H1 (cell line): ENCODE data around the gene FRMD3. TPM values are rescaled to one million over a fixed set of nuclear protein-coding genes. Genes with fewer than 3 reads are reported as not detected.

Experiments
- CTCF ChIA-PET: fragments of 300-600 bp; sonication (Branson Sonifier 250); formaldehyde crosslinking; loops from one replicate; lab custom pipeline; 2021; ENCODE audit not compliant: partially characterized antibody; lab: Charles Lee
- POLR2A ChIA-PET: fragments of 300-600 bp; sonication (Branson Sonifier 250); formaldehyde crosslinking; loops from one replicate; lab custom pipeline; 2021; ENCODE audit warnings: inconsistent platforms; ENCODE audit not compliant: partially characterized antibody; lab: Charles Lee
- DNase-seq, 2 experiments: peaks; one replicate each; pipeline versions ENCODE4 v3.0.0 to v3.0.0-alpha.2; 2010 to 2022; ENCODE audit warnings: low spot score in 2 of 2, low read depth in 1 of 2, mixed read lengths in 1 of 2
- FAIRE-seq: peaks from 2 replicates; lab custom pipeline; 2011; peaks lifted over from hg19 to GRCh38; lab: Jason Lieb, UNC
- H2AFZ ChIP-seq: 2 replicates; pipeline ENCODE4 v1.8.1; 2012; ENCODE audit warnings: low read length, inconsistent platforms
- H2AK5ac ChIP-seq: 2 replicates; pipeline ENCODE4 v1.6.1; 2013; ENCODE audit warnings: low read depth, low read length
- H2BK120ac ChIP-seq: replicated peaks from 2 replicates; pipeline ENCODE3; 2013; ENCODE audit warnings: low read depth, low read length, inconsistent platforms
- H2BK12ac ChIP-seq: 2 replicates; pipeline ENCODE4 v1.6.1; 2013; ENCODE audit warnings: low read depth, low read length
- H2BK15ac ChIP-seq: 2 replicates; pipeline ENCODE4 v1.6.1; 2013; ENCODE audit warnings: low read length
- H2BK20ac ChIP-seq: 2 replicates; pipeline ENCODE4 v1.6.1; 2013; ENCODE audit warnings: low read length
- H2BK5ac ChIP-seq: 2 replicates; pipeline ENCODE4 v1.6.1; 2013; ENCODE audit warnings: low read depth, low read length
- H3K14ac ChIP-seq: 2 replicates; pipeline ENCODE4 v1.6.1; 2013; ENCODE audit warnings: inconsistent platforms; ENCODE audit not compliant: insufficient read length
- H3K18ac ChIP-seq: 2 replicates; pipeline ENCODE4 v1.6.1; 2013; ENCODE audit warnings: low read length; ENCODE audit errors: extremely low read depth
- H3K23ac ChIP-seq: 2 replicates; pipeline ENCODE4 v1.6.1; 2013; ENCODE audit warnings: inconsistent platforms; ENCODE audit not compliant: insufficient read length
- H3K23me2 ChIP-seq: 2 replicates; pipeline ENCODE4 v1.6.1; 2013; ENCODE audit warnings: low read depth, low read length
- H3K27ac ChIP-seq: 2 replicates; pipeline ENCODE4 v1.6.1; 2011; ENCODE audit warnings: low read depth, low read length, inconsistent platforms
- H3K27me3 ChIP-seq, 4 experiments: replicated peaks in 1 of 4; 1 replicate in 1 of 4; 2 replicates in 3 of 4; pipeline versions ENCODE4 v1.6.1 to v1.8.1; 2011 to 2013; ENCODE audit warnings: low read length in 3 of 4, mild to moderate bottlenecking in 3 of 4, inconsistent platforms in 2 of 4, mixed read lengths in 2 of 4, moderate library complexity in 1 of 4; ENCODE audit not compliant: control insufficient read depth in 3 of 4, insufficient read depth in 3 of 4; ENCODE audit errors: extremely low read depth in 1 of 4
- H3K36me3 ChIP-seq, 4 experiments: 2 replicates each; pipeline versions ENCODE4 v1.6.1 to v1.8.1; 2011 to 2013; ENCODE audit warnings: mild to moderate bottlenecking in 4 of 4, low read length in 3 of 4, moderate library complexity in 2 of 4, control low read depth in 1 of 4, inconsistent platforms in 1 of 4; ENCODE audit not compliant: insufficient read depth in 4 of 4, control insufficient read depth in 2 of 4
- H3K4ac ChIP-seq: replicated peaks from 2 replicates; pipeline ENCODE3; 2013; ENCODE audit warnings: low read length, low read depth, mixed read lengths, inconsistent platforms; ENCODE audit not compliant: insufficient read length
- H3K4me1 ChIP-seq, 4 experiments: replicated peaks in 1 of 4; 1 replicate in 1 of 4; 2 replicates in 3 of 4; pipeline versions ENCODE4 v1.6.1 to v1.8.1; 2011 to 2013; ENCODE audit warnings: low read length in 3 of 4, inconsistent platforms in 2 of 4, mixed read lengths in 1 of 4; ENCODE audit not compliant: insufficient read depth in 4 of 4, control insufficient read depth in 3 of 4
- H3K4me2 ChIP-seq, 2 experiments: 2 replicates each; pipeline versions ENCODE4 v1.6.1 to v1.8.1; 2011 to 2013; ENCODE audit warnings: low read depth in 2 of 2, low read length in 2 of 2, control low read depth in 1 of 2, inconsistent platforms in 1 of 2, mild to moderate bottlenecking in 1 of 2; ENCODE audit not compliant: insufficient read depth in 1 of 2
- H3K4me3 ChIP-seq, 4 experiments: fragments of 200-600, 300-600 bp in 1 of 4; sonication (generic), shearing (Covaris generic), sonication (Bioruptor Twin) in 1 of 4; 2 replicates each; pipeline versions ENCODE4 v1.5.1 to v1.8.1; 2011 to 2016; ENCODE audit warnings: low read length in 4 of 4, low read depth in 3 of 4, control low read depth in 2 of 4, inconsistent platforms in 2 of 4, mild to moderate bottlenecking in 2 of 4, mixed read lengths in 1 of 4, moderate library complexity in 1 of 4; ENCODE audit not compliant: insufficient read depth in 2 of 4; ENCODE audit errors: extremely low read depth in 1 of 4
- H3K56ac ChIP-seq: replicated peaks from 2 replicates; pipeline ENCODE3; 2013; ENCODE audit warnings: low read depth, mild to moderate bottlenecking, mixed read lengths, low read length, inconsistent platforms; ENCODE audit not compliant: insufficient read length
- H3K79me1 ChIP-seq: 2 replicates; pipeline ENCODE4 v1.6.1; 2013; ENCODE audit warnings: low read depth, low read length, control low read depth
- H3K79me2 ChIP-seq, 2 experiments: 2 replicates each; pipeline versions ENCODE4 v1.6.1 to v1.8.1; 2012 to 2013; ENCODE audit warnings: low read length in 2 of 2, mild to moderate bottlenecking in 2 of 2, inconsistent platforms in 1 of 2; ENCODE audit not compliant: insufficient read depth in 2 of 2, control insufficient read depth in 1 of 2
- H3K9ac ChIP-seq, 4 experiments: replicated peaks in 1 of 4; 1 replicate in 1 of 4; 2 replicates in 3 of 4; pipeline versions ENCODE4 v1.6.1 to v1.8.1; 2011 to 2013; ENCODE audit warnings: low read depth in 3 of 4, low read length in 3 of 4, control low read depth in 2 of 4, mild to moderate bottlenecking in 2 of 4, moderate library complexity in 2 of 4, inconsistent platforms in 1 of 4; ENCODE audit errors: extremely low read depth in 1 of 4
- H3K9me3 ChIP-seq, 2 experiments: 2 replicates each; pipeline versions ENCODE4 v1.6.1 to v1.8.1; 2012 to 2013; ENCODE audit warnings: mild to moderate bottlenecking in 2 of 2, moderate library complexity in 2 of 2, control low read depth in 1 of 2, inconsistent platforms in 1 of 2, low read depth in 1 of 2, low read length in 1 of 2, mixed read lengths in 1 of 2; ENCODE audit not compliant: insufficient read depth in 2 of 2
- H4K20me1 ChIP-seq, 2 experiments: replicated peaks in 1 of 2; 2 replicates each; pipeline versions ENCODE3 to v1.8.1; 2011 to 2013; ENCODE audit warnings: inconsistent platforms in 2 of 2, low read length in 2 of 2, mild to moderate bottlenecking in 1 of 2; ENCODE audit not compliant: insufficient read depth in 2 of 2, control insufficient read depth in 1 of 2
- H4K5ac ChIP-seq: 2 replicates; pipeline ENCODE4 v1.6.1; 2013; ENCODE audit warnings: low read length, low read depth, mixed read lengths, inconsistent platforms; ENCODE audit not compliant: insufficient read length
- H4K8ac ChIP-seq: 2 replicates; pipeline ENCODE4 v1.8.0; 2013; ENCODE audit warnings: mild to moderate bottlenecking, moderate library complexity, low read length, inconsistent platforms; ENCODE audit not compliant: insufficient read depth; ENCODE audit errors: extremely low read depth
- H4K91ac ChIP-seq: replicated peaks from 2 replicates; pipeline ENCODE3; 2013; ENCODE audit warnings: low read length, mixed read lengths, inconsistent platforms; ENCODE audit not compliant: insufficient read length
- BCL11A ChIP-seq, 2 experiments: IDR thresholded peaks; one replicate each; pipeline ENCODE4 v1.6.1; 2011; ENCODE audit warnings: low read depth in 2 of 2, low read length in 2 of 2, mild to moderate bottlenecking in 2 of 2
- CBX5 ChIP-seq: fragments of 300-800, 300-1000 bp; sonication (generic); IDR thresholded peaks from 2 replicates; pipeline ENCODE4 v1.7.1; 2016; ENCODE audit warnings: antibody characterized with exemption, low read length, low read depth
- CBX8 ChIP-seq: fragments of 300-800, 300-1000 bp; sonication (generic); IDR thresholded peaks from 2 replicates; pipeline ENCODE4 v1.7.1; 2016; ENCODE audit warnings: low read depth, low read length, borderline replicate concordance
- JUND ChIP-seq: IDR thresholded peaks from 2 replicates; pipeline ENCODE4 v1.6.1; 2011; ENCODE audit warnings: mild to moderate bottlenecking, improper control_type of control experiment, low read length
- NRF1 ChIP-seq: IDR thresholded peaks from 2 replicates; pipeline ENCODE4 v1.6.1; 2011; ENCODE audit warnings: mild to moderate bottlenecking, low read depth, low read length, improper control_type of control experiment
- POLR2A ChIP-seq, 2 experiments: IDR thresholded peaks; 1 replicate in 1 of 2; 2 replicates in 1 of 2; pipeline ENCODE4 v1.6.1; 2011; ENCODE audit warnings: low read depth in 2 of 2, low read length in 2 of 2, mild to moderate bottlenecking in 2 of 2; ENCODE audit errors: control extremely low read depth in 1 of 2
- POU5F1 ChIP-seq: IDR thresholded peaks from 2 replicates; pipeline ENCODE4 v1.6.1; 2011; ENCODE audit warnings: low read depth, mild to moderate bottlenecking, low read length, moderate library complexity
- RAD21 ChIP-seq, 2 experiments: IDR thresholded peaks in 1 of 2; conservative IDR thresholded peaks in 1 of 2; 2 replicates each; pipeline ENCODE4 v1.6.1; 2011; ENCODE audit warnings: low read depth in 2 of 2, low read length in 2 of 2, improper control_type of control experiment in 1 of 2, inconsistent platforms in 1 of 2, mild to moderate bottlenecking in 1 of 2, moderate library complexity in 1 of 2
- SAP30 ChIP-seq: fragments of 300-600 bp; sonication (generic); IDR thresholded peaks from 2 replicates; pipeline ENCODE4 v1.7.1; 2012; ENCODE audit warnings: low read length, moderate library complexity, mild to moderate bottlenecking, inconsistent platforms; ENCODE audit not compliant: insufficient read depth, insufficient replicate concordance
- SP4 ChIP-seq: IDR thresholded peaks from 2 replicates; pipeline ENCODE4 v1.6.1; 2012; ENCODE audit warnings: low read length, inconsistent platforms
- TAF7 ChIP-seq: optimal IDR thresholded peaks from 2 replicates; pipeline ENCODE3; 2011; ENCODE audit warnings: low read depth, mild to moderate bottlenecking, inconsistent platforms, low read length, moderate library complexity, borderline replicate concordance
- TEAD4 ChIP-seq: IDR thresholded peaks from 2 replicates; pipeline ENCODE4 v1.6.1; 2012; ENCODE audit warnings: low read depth, low read length, inconsistent platforms, mixed read lengths
- WGBS, 2 experiments: shearing (Covaris generic) in 1 of 2; methylation state at CpG; one replicate each; pipeline versions ENCODE4 v1.1.6 to v1.1.7; 2013 to 2015; ENCODE audit warnings: low lambda C conversion rate in 2 of 2, mixed read lengths in 2 of 2, inconsistent platforms in 1 of 2, low coverage in 1 of 2, missing lambda C conversion rate in 1 of 2; ENCODE audit not compliant: insufficient replicate concordance in 2 of 2, insufficient coverage in 1 of 2, insufficient read length in 1 of 2; ENCODE audit errors: extremely low coverage in 1 of 2, missing lambda C conversion rate in 1 of 2; 5-methylcytosine and 5-hydroxymethylcytosine counted together
- polyA plus RNA-seq, 7 experiments: library from polyadenylated mRNA; depleted of rRNA in 3 of 7; stranded (reverse) in 5 of 7; unstranded in 2 of 7; fragments of >200 nt in 5 of 7; fragments of 200-250 nt in 2 of 7; gene quantifications; 1 replicate in 5 of 7; 2 replicates in 1 of 7; 4 replicates in 1 of 7; pipeline versions ENCODE4 v1.2.1 to v1.2.3, GENCODE V29; 2011 to 2013; ENCODE audit warnings: missing spikeins in 2 of 7, mixed read lengths in 2 of 7
- total RNA-seq: library from RNA; stranded (reverse); fragmentation: NEBNext Ultra II Directional; extraction: Animal tissue kit (Norgen Biotek cat#: 25700); gene quantifications from 2 replicates; pipeline ENCODE4 v1.2.1, GENCODE V29; 2021
- TF ChIP-seq, protein P1 (sequence below): IDR thresholded peaks from 2 replicates; pipeline ENCODE4 v1.6.1; 2012; ENCODE audit warnings: low read length, inconsistent platforms

The FRMD3 gene
- total and polyA plus RNA-seq, 2 of the 8 experiments (the other 6 are each of a cell fraction or from before 2014, with no cell fraction given): 0.15 to 1.4 TPM

DNA sequence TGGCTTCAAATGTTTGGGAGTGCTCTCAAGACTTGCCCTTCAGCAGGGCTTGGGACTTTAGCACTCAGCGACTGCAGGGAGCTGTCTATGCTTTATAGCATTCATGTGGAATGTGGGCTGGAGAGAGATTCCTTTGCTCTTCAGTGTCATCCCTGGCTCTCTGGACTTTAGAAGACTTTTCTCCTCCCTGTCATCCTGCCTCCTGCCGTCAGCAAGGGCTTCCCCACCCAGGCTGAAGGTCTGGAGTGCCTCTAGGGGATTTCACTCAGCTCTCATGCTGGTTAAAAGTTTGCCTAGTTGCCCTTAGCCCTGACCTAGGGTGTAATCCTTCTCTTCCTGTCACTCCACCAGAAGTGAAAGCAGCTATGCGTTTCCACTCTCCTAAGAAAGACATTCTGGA is 210.9 kb downstream of the FRMD3 start:
- Histone ChIP-seq H2AK5ac (no peak overlapping the region), H4K20me1 (no peaks in the 10 kb centered on the region), H3K14ac (no peak overlapping the region), H2BK5ac (no peak overlapping the region), H3K4me1 (no peaks in the 10 kb centered on the region), H2BK20ac (no peak overlapping the region), H4K8ac (no peak overlapping the region), H3K4me2 (no peak overlapping the region), H4K91ac (no peak overlapping the region), H3K36me3 (no peaks in the 10 kb centered on the region), H2BK12ac (no peak overlapping the region), H4K5ac (no peak overlapping the region), H3K27ac (no peak overlapping the region), H3K56ac (no peak overlapping the region), H3K79me2 (no peaks in the 10 kb centered on the region), H3K23ac (no peak overlapping the region), H2AFZ (no peak overlapping the region), H3K18ac (no peak overlapping the region), H3K4ac (no peak overlapping the region), H3K9me3 (0 out of 4 replicates have a peak, but pooled peaks cover 0 to 8% of the 10 kb centered on the region in 2 experiments), H3K27me3 (no peaks in the 10 kb centered on the region), H2BK120ac (no peak overlapping the region), H3K9ac (no peak overlapping the region), H3K4me3 (no peak overlapping the region), H3K23me2 (peaks cover 2% of the 10 kb centered on the region; the same call in 1 of the 2 replicates), H2BK15ac (no peak overlapping the region), H3K79me1 (no peaks in the 10 kb centered on the region)
- DNase-seq (no peak), FAIRE-seq (no peak)
- WGBS, 2 experiments: 86% methylated on average over 3 of the region's 3 CpGs; no CpG with 5 or more reads in 1 of the 2 experiments
- CTCF ChIA-PET: interaction anchor here (0.8 to 12.2 kb wide), 8 partner anchors 8 to 268 kb away, joined by 3 to 262 read pairs (median 3); partner anchors contain the start of gene FRMD3
- POLR2A ChIA-PET: interaction anchor here (1.3 kb wide), 1 partner anchor 108 kb away, joined by 3 read pairs; no protein-coding TSS in a partner anchor
- TF ChIP-seq POU5F1 (no peak), BCL11A (IDR thresholded peaks at IDR 0.05; ENCODE audit: low read depth in 2 of 2, low read length in 2 of 2) (no peak), CBX8 (no peak), SAP30 (no peak), RAD21 (IDR thresholded peaks at IDR 0.05 in 1 of 2, conservative IDR thresholded peaks at IDR 0.05 in 1 of 2; ENCODE audit: low read depth in 2 of 2, low read length in 2 of 2) (no peak), SP4 (no peak), CBX5 (no peak), TEAD4 (no peak), NRF1 (no peak), TAF7 (no peak), POLR2A (IDR thresholded peaks at IDR 0.05; ENCODE audit: control extremely low read depth in 1 of 2, low read depth in 2 of 2, low read length in 2 of 2) (no peak), JUND (no peak)
- TF ChIP-seq, protein P1, sequence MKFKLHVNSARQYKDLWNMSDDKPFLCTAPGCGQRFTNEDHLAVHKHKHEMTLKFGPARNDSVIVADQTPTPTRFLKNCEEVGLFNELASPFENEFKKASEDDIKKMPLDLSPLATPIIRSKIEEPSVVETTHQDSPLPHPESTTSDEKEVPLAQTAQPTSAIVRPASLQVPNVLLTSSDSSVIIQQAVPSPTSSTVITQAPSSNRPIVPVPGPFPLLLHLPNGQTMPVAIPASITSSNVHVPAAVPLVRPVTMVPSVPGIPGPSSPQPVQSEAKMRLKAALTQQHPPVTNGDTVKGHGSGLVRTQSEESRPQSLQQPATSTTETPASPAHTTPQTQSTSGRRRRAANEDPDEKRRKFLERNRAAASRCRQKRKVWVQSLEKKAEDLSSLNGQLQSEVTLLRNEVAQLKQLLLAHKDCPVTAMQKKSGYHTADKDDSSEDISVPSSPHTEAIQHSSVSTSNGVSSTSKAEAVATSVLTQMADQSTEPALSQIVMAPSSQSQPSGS: no peak
